ENCODE results near the gene CD274. TPM values are rescaled to one million over a fixed set of nuclear protein-coding genes. Genes with fewer than 3 reads are reported as not detected.

Gene CD274
- total and polyA plus RNA-seq, 8 donors = 0.46 to 33.3 (median 1.5) TPM; not detected in 2

GRCh38 chr9:5515261-5515650 lies 64.9 kb downstream of the CD274 start:
- no peak for DNase-seq
- Histone ChIP-seq H3K36me3 (no peaks in the 10 kb centered on the region), H3K9me3 (no peaks in the 10 kb centered on the region), H3K27me3 (no peaks in the 10 kb centered on the region), H3K4me3 (no peak overlapping the region), H3K4me1 (peaks cover 0 to 6% (median 3%) of the 10 kb centered on the region in 4 donors), H3K27ac (no peak overlapping the region)
- WGBS, 5 donors = 82 to 91% (median 87%) methylated on average over 4 of the region's 4 CpGs
- TF ChIP-seq, protein P1, sequence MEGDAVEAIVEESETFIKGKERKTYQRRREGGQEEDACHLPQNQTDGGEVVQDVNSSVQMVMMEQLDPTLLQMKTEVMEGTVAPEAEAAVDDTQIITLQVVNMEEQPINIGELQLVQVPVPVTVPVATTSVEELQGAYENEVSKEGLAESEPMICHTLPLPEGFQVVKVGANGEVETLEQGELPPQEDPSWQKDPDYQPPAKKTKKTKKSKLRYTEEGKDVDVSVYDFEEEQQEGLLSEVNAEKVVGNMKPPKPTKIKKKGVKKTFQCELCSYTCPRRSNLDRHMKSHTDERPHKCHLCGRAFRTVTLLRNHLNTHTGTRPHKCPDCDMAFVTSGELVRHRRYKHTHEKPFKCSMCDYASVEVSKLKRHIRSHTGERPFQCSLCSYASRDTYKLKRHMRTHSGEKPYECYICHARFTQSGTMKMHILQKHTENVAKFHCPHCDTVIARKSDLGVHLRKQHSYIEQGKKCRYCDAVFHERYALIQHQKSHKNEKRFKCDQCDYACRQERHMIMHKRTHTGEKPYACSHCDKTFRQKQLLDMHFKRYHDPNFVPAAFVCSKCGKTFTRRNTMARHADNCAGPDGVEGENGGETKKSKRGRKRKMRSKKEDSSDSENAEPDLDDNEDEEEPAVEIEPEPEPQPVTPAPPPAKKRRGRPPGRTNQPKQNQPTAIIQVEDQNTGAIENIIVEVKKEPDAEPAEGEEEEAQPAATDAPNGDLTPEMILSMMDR (IDR thresholded peaks at IDR 0.05) = no peak
- no peak for TF ChIP-seq POLR2AphosphoS5 (IDR thresholded peaks at IDR 0.05)
- TF ChIP-seq EP300 (IDR thresholded peaks at IDR 0.05) = no peak
- no peak for TF ChIP-seq POLR2A (IDR thresholded peaks at IDR 0.05)
- intact Hi-C loops (cut with DNase I; ENCODE audit: low total_unique reads) = no loop called here

DNA sequence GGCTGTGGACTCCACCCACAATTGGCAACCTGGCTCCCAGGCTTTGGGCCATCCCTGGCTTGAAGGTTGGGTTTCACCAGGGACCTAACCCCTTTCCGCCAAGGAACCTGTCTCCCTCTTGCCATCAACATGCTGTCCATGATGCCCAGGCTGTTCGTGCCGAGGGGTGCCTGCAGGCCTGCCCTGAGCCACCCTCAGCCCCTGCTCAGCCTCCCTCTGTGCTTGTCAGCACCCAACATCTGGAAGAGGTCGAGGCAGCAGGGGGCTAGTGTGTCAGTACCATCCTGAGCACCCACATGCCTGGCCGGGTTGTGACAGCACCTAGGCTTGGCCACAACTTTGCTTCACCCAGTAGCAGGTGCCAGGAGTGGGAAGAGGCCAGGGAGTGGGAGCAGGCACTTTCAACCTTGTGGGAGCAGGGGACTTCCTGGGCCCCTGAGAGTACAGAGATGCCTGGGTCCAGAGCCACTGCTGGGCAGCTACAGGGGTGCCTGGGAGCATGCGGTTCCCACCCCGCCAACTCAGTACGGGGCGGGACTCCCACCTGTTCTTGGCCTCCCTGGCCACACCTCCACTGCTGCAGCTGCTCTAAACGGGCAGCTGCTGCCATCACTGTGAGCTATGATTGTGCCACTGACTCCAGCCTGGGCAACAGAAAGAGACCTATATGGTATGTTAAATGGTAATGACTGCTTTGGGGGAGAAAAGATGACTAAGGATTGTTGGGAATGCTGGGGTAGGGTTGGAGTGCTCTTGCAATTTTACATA lies 66.3 kb downstream of the CD274 start:
- Histone ChIP-seq H3K36me3 (no peaks in the 10 kb centered on the region), H3K4me1 (peaks cover 0 to 6% (median 0%) of the 10 kb centered on the region in 4 donors), H3K27ac (no peak overlapping the region), H3K27me3 (no peaks in the 10 kb centered on the region), H3K9me3 (no peaks in the 10 kb centered on the region), H3K4me3 (no peak overlapping the region)
- TF ChIP-seq, protein P1 (IDR thresholded peaks at IDR 0.05) = no peak
- TF ChIP-seq POLR2AphosphoS5 (IDR thresholded peaks at IDR 0.05) (no peak), POLR2A (IDR thresholded peaks at IDR 0.05) (no peak), EP300 (IDR thresholded peaks at IDR 0.05) (no peak)
- WGBS, 5 donors = 88 to 97% (median 93%) methylated on average over 3 to 10 of the region's 10 CpGs
- no peak for DNase-seq
- intact Hi-C loops (cut with DNase I; ENCODE audit: low total_unique reads) = no loop called here

DNA sequence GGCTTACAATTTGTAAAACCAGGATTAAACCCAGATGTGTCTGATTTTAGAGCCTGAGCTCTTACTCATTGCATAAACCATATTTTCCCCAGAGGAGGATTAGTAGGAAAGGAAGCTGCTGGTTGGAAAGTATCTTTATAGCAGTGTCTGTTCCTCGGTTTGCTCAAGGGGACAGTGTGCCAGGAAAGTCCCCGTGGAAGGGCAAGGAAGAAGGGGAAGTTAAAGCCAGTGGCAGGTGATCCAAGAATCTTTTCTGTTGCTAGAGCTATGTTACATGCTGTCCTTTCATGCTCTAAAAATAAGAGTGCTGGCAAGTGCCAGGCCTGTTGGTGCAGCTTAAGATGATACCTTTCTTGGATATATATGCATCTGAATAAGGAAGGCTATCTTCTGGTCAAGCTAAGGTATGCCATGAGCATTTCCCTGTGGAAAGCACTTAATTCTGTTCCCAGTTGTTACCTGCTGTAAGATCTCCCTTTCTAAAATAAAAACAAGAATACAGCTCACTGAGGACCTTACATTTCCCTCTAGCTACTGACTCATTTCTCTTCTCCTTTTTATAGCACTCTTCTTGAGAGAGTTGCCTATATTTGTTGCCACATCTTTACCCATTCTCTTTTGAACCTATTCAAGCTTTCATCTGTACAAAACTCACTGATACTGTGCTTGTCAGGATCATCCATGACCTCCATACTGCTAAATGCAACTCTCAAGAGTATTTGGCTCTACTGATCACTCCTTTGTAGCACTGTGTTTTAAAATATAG lies 68.0 kb downstream of the CD274 start:
- no peaks in the 10 kb centered on the region for H3K9me3 ChIP-seq
- H3K27ac ChIP-seq = no peak overlapping the region
- intact Hi-C loops (cut with DNase I; ENCODE audit: low total_unique reads) = no loop called here
- H3K27me3 ChIP-seq = no peaks in the 10 kb centered on the region
- H3K4me3 ChIP-seq = no peak overlapping the region
- no peak for TF ChIP-seq EP300 (IDR thresholded peaks at IDR 0.05)
- TF ChIP-seq POLR2A (IDR thresholded peaks at IDR 0.05) = no peak
- no peak for TF ChIP-seq POLR2AphosphoS5 (IDR thresholded peaks at IDR 0.05)
- TF ChIP-seq, protein P1 (IDR thresholded peaks at IDR 0.05) = no peak
- H3K36me3 ChIP-seq = peaks cover 0 to 3% (median 1%) of the 10 kb centered on the region in 4 donors
- WGBS, 5 donors = 34 to 72% (median 62%) methylated on average over 2 of the region's 2 CpGs
- H3K4me1 ChIP-seq = no peaks in the 10 kb centered on the region
- no peak for DNase-seq

GRCh38 chr9:5518937-5519319 lies 68.6 kb downstream of the CD274 start:
- DNase-seq = no peak
- intact Hi-C loops (cut with DNase I; ENCODE audit: low total_unique reads) = no loop called here
- Histone ChIP-seq H3K4me1 (no peaks in the 10 kb centered on the region), H3K4me3 (no peak overlapping the region), H3K36me3 (peaks cover 0 to 8% (median 3%) of the 10 kb centered on the region in 4 donors), H3K27ac (no peak overlapping the region), H3K9me3 (no peaks in the 10 kb centered on the region), H3K27me3 (no peaks in the 10 kb centered on the region)
- 49 to 84% (median 73%) methylated on average over 2 of the region's 2 CpGs for WGBS, 5 donors
- TF ChIP-seq POLR2A (IDR thresholded peaks at IDR 0.05) = no peak
- no peak for TF ChIP-seq POLR2AphosphoS5 (IDR thresholded peaks at IDR 0.05)
- no peak for TF ChIP-seq EP300 (IDR thresholded peaks at IDR 0.05)
- TF ChIP-seq, protein P1 (IDR thresholded peaks at IDR 0.05) = no peak

Other genes starting within 250 kb of the CD274 start
- gene INSL4, start 219.1 kb upstream of the CD274 start, total RNA-seq = not detected
- gene INSL4, start 219.1 kb upstream of the CD274 start, polyA plus RNA-seq = not detected
- under 1 TPM in 1 of 5 donors, not detected in 4; 0.37 TPM for gene RLN2, start 145.8 kb upstream of the CD274 start, total RNA-seq
- gene RLN2, start 145.8 kb upstream of the CD274 start, polyA plus RNA-seq = under 1 TPM in 1 of 3 donors, not detected in 2; 0.83 TPM
- gene RLN1, start 110.7 kb upstream of the CD274 start, total RNA-seq = not detected
- under 1 TPM in 1 of 3 donors, not detected in 2; 0.45 TPM for gene RLN1, start 110.7 kb upstream of the CD274 start, polyA plus RNA-seq
- gene PLGRKT, start 12.6 kb upstream of the CD274 start, total RNA-seq = 10 to 100 TPM in 2 of 5 donors, 1 to 10 TPM in 2, not detected in 1; 1.2 to 69.6 (median 10.6) TPM
- gene PLGRKT, start 12.6 kb upstream of the CD274 start, polyA plus RNA-seq = 10 to 100 TPM; 11.0 to 19.1 (median 15.7) TPM
- gene PDCD1LG2, start 60.0 kb downstream of the CD274 start, total RNA-seq = 1 to 10 TPM in 3 of 5 donors, under 1 TPM in 1, not detected in 1; 0.18 to 2.3 (median 1.4) TPM
- gene PDCD1LG2, start 60.0 kb downstream of the CD274 start, polyA plus RNA-seq = under 1 TPM in 2 of 3 donors, not detected in 1; 0.25 to 0.30 TPM
- gene RIC1, start 178.6 kb downstream of the CD274 start, total RNA-seq = 10 to 100 TPM in 4 of 5 donors, 1 to 10 TPM in 1; 6.4 to 67.9 (median 38.8) TPM
- 1 to 10 TPM; 3.2 to 3.8 (median 3.2) TPM for gene RIC1, start 178.6 kb downstream of the CD274 start, polyA plus RNA-seq

Data from stomach (tissue), 9 donors.